Prostate gland (tissue), 2 donors: ENCODE data around the gene MBD3L5.
"Not testable (repeated sequence)": the region's sequence is repeated elsewhere in the genome, so short reads cannot be mapped to it uniquely, and the experiment has no call there.

Experiments used
- CTCF ChIP-seq, 4 experiments: fragments of 200-600 bp in 2 of 4; fragments of 450-650 bp in 2 of 4; sonication (generic) in 2 of 4; IDR thresholded peaks; 1 replicate in 3 of 4; 2 replicates in 1 of 4; pipeline ENCODE4 v1.5.1; 2016 to 2019; ENCODE audit warnings: antibody characterized with exemption in 4 of 4, mild to moderate bottlenecking in 2 of 4, moderate library complexity in 2 of 4
- POLR2A ChIP-seq: fragments of 450-650 bp; IDR thresholded peaks from one replicate; pipeline ENCODE4 v1.6.1; 2016; ENCODE audit warnings: antibody characterized with exemption, mild to moderate bottlenecking

- not testable (repeated sequence) for TF ChIP-seq POLR2A; CTCF (IDR thresholded peaks at IDR 0.05)
These were observed 9.0 kb upstream of the MBD3L5 start, which contains the start of gene MBD3L2B for GRCh38 chr19:7021331-7021730.
